Trophoblast cell (in vitro differentiated cells and primary cell): ENCODE data around the gene ELFN1.

Experiments
- DNase-seq, 2 donors: peaks; one replicate each; pipeline ENCODE4 v3.0.0-alpha.2; 2016
- H2AFZ ChIP-seq: 2 replicates; pipeline ENCODE4 v1.6.1; 2013; ENCODE audit warnings: low read length, moderate library complexity, mild to moderate bottlenecking; ENCODE audit not compliant: insufficient read depth, poor library complexity
- H2AK5ac ChIP-seq: 2 replicates; pipeline ENCODE4 v1.6.1; 2013; ENCODE audit warnings: mild to moderate bottlenecking, low read length
- H2BK120ac ChIP-seq: 2 replicates; pipeline ENCODE4 v1.6.1; 2013; ENCODE audit warnings: low read length, mild to moderate bottlenecking, moderate library complexity; ENCODE audit not compliant: insufficient read depth, poor library complexity
- H2BK12ac ChIP-seq: 2 replicates; pipeline ENCODE4 v1.6.1; 2013; ENCODE audit warnings: mild to moderate bottlenecking, low read length, moderate library complexity
- H2BK5ac ChIP-seq: 2 replicates; pipeline ENCODE4 v1.6.1; 2013; ENCODE audit warnings: low read length, low read depth, moderate library complexity, mild to moderate bottlenecking; ENCODE audit not compliant: poor library complexity
- H3K14ac ChIP-seq: 2 replicates; pipeline ENCODE4 v1.6.1; 2013; ENCODE audit warnings: mild to moderate bottlenecking, low read length
- H3K18ac ChIP-seq: 2 replicates; pipeline ENCODE4 v1.6.1; 2013; ENCODE audit warnings: mild to moderate bottlenecking, low read length
- H3K23ac ChIP-seq: 2 replicates; pipeline ENCODE4 v1.6.1; 2013; ENCODE audit warnings: low read length
- H3K27ac ChIP-seq: 2 replicates; pipeline ENCODE4 v1.5.1; 2013; ENCODE audit warnings: low read depth, mild to moderate bottlenecking, inconsistent platforms, low read length, moderate library complexity
- H3K27me3 ChIP-seq: 2 replicates; pipeline ENCODE4 v1.6.1; 2013; ENCODE audit warnings: inconsistent platforms, mild to moderate bottlenecking, low read length, moderate library complexity; ENCODE audit not compliant: insufficient read depth
- H3K36me3 ChIP-seq, 2 experiments: 1 replicate in 1 of 2; 2 replicates in 1 of 2; pipeline ENCODE4 v1.6.1; 2013; ENCODE audit warnings: low read length in 2 of 2, mild to moderate bottlenecking in 2 of 2, moderate library complexity in 1 of 2; ENCODE audit not compliant: insufficient read depth in 2 of 2, control insufficient read depth in 1 of 2
- H3K4ac ChIP-seq: 2 replicates; pipeline ENCODE4 v1.6.1; 2013; ENCODE audit warnings: low read depth, mild to moderate bottlenecking, low read length, moderate library complexity
- H3K4me1 ChIP-seq, 2 experiments: 1 replicate in 1 of 2; 2 replicates in 1 of 2; pipeline ENCODE4 v1.6.1; 2013; ENCODE audit warnings: low read length in 2 of 2, mild to moderate bottlenecking in 2 of 2, moderate library complexity in 1 of 2; ENCODE audit not compliant: insufficient read depth in 2 of 2, control insufficient read depth in 1 of 2
- H3K4me2 ChIP-seq: 2 replicates; pipeline ENCODE4 v1.6.1; 2013; ENCODE audit warnings: inconsistent platforms, mild to moderate bottlenecking, low read length, moderate library complexity
- H3K4me3 ChIP-seq: 2 replicates; pipeline ENCODE4 v1.5.1; 2013; ENCODE audit warnings: mild to moderate bottlenecking, low read depth, low read length, inconsistent platforms
- H3K79me1 ChIP-seq: one replicate; pipeline ENCODE4 v1.6.1; 2013; ENCODE audit warnings: low read length
- H3K79me2 ChIP-seq: 2 replicates; pipeline ENCODE4 v1.6.1; 2013; ENCODE audit warnings: low read length, mild to moderate bottlenecking; ENCODE audit not compliant: control insufficient read depth, insufficient read depth, poor library complexity
- H3K9ac ChIP-seq: 2 replicates; pipeline ENCODE4 v1.6.1; 2013; ENCODE audit warnings: mild to moderate bottlenecking, low read length
- H3K9me3 ChIP-seq: 2 replicates; pipeline ENCODE4 v1.6.1; 2013; ENCODE audit warnings: low read depth, mild to moderate bottlenecking, control low read depth, inconsistent platforms, low read length; ENCODE audit not compliant: insufficient read depth
- H4K12ac ChIP-seq: 2 replicates; pipeline ENCODE4 v1.6.1; 2013; ENCODE audit warnings: low read depth, mild to moderate bottlenecking, low read length, moderate library complexity
- H4K8ac ChIP-seq: 2 replicates; pipeline ENCODE4 v1.6.1; 2013; ENCODE audit warnings: low read depth, mild to moderate bottlenecking, low read length, moderate library complexity
- H4K91ac ChIP-seq: one replicate; pipeline ENCODE4 v1.6.1; 2013; ENCODE audit warnings: low read depth, mild to moderate bottlenecking, low read length, moderate library complexity
- WGBS: extraction: QIAGEN DNeasy Blood & Tissue Kit; methylation state at CpG from one replicate; pipeline ENCODE4 v1.1.7; 2013; ENCODE audit warnings: missing lambda C conversion rate; ENCODE audit not compliant: insufficient read length, insufficient coverage; ENCODE audit errors: extremely low coverage; 5-methylcytosine and 5-hydroxymethylcytosine counted together

Gene ELFN1

GRCh38 chr7:1662101-1662500 lies 8.0 kb upstream of the ELFN1 start:
- Histone ChIP-seq H4K12ac (no peak overlapping the region), H3K27ac (no peak overlapping the region), H3K9ac (no peak overlapping the region), H3K4me3 (no peak overlapping the region), H3K9me3 (peaks cover 5% of the 10 kb centered on the region), H3K23ac (no peak overlapping the region), H4K8ac (no peak overlapping the region), H2BK120ac (no peak overlapping the region), H2BK12ac (no peak overlapping the region), H3K79me2 (no peaks in the 10 kb centered on the region), H3K36me3 (no peaks in the 10 kb centered on the region), H2AFZ (no peak overlapping the region), H3K4ac (no peak overlapping the region), H3K4me2 (no peak overlapping the region), H2AK5ac (no peak overlapping the region), H3K27me3 (peaks cover 40% of the 10 kb centered on the region), H4K91ac (no peak overlapping the region), H3K79me1 (no peaks in the 10 kb centered on the region), H3K18ac (no peak overlapping the region), H3K4me1 (peaks cover 0 to 3% of the 10 kb centered on the region in 2 experiments), H3K14ac (no peak overlapping the region), H2BK5ac (no peak overlapping the region)
- WGBS, result no CpG with 5 or more reads among the region's 3 CpGs
- DNase-seq, result no peak

GRCh38 chr7:1662767-1663166 lies 7.3 kb upstream of the ELFN1 start:
- no peak overlapping the region for H3K4me2 ChIP-seq
- H3K27ac ChIP-seq, result no peak overlapping the region
- no peaks in the 10 kb centered on the region for H3K36me3 ChIP-seq
- DNase-seq, result no peak
- H3K23ac ChIP-seq, result no peak overlapping the region
- H4K91ac ChIP-seq, result no peak overlapping the region
- H2BK120ac ChIP-seq, result no peak overlapping the region
- H2AK5ac ChIP-seq, result no peak overlapping the region
- no peak overlapping the region for H3K14ac ChIP-seq
- no peak overlapping the region for H4K12ac ChIP-seq
- H3K9ac ChIP-seq, result no peak overlapping the region
- H2AFZ ChIP-seq, result no peak overlapping the region
- H3K18ac ChIP-seq, result no peak overlapping the region
- no peaks in the 10 kb centered on the region for H3K79me2 ChIP-seq
- no peak overlapping the region for H4K8ac ChIP-seq
- WGBS, result no CpG with 5 or more reads among the region's 13 CpGs
- peaks cover 46% of the 10 kb centered on the region for H3K27me3 ChIP-seq
- no peak overlapping the region for H2BK5ac ChIP-seq
- peaks cover 5% of the 10 kb centered on the region for H3K9me3 ChIP-seq
- no peak overlapping the region for H3K4ac ChIP-seq
- H3K4me3 ChIP-seq, result no peak overlapping the region
- H3K4me1 ChIP-seq, result peaks cover 0 to 4% of the 10 kb centered on the region in 2 experiments
- H2BK12ac ChIP-seq, result no peak overlapping the region
- no peaks in the 10 kb centered on the region for H3K79me1 ChIP-seq

- Histone ChIP-seq H4K8ac (no peak overlapping the region), H3K4ac (no peak overlapping the region), H3K4me3 (no peak overlapping the region), H4K91ac (no peak overlapping the region), H3K4me2 (no peak overlapping the region), H3K27ac (no peak overlapping the region), H2BK120ac (no peak overlapping the region), H4K12ac (no peak overlapping the region), H3K9me3 (peaks cover 5% of the 10 kb centered on the region), H3K36me3 (no peaks in the 10 kb centered on the region), H2AK5ac (no peak overlapping the region), H3K4me1 (peaks cover 0 to 4% of the 10 kb centered on the region in 2 experiments), H2AFZ (no peak overlapping the region), H3K79me2 (no peaks in the 10 kb centered on the region), H3K23ac (no peak overlapping the region), H2BK12ac (no peak overlapping the region), H3K14ac (no peak overlapping the region), H3K79me1 (no peaks in the 10 kb centered on the region), H3K18ac (no peak overlapping the region), H3K9ac (no peak overlapping the region), H2BK5ac (no peak overlapping the region), H3K27me3 (peaks cover 50% of the 10 kb centered on the region)
- no peak for DNase-seq
- no CpG with 5 or more reads among the region's 11 CpGs for WGBS
Observed at GRCh38 chr7:1663223-1663622, 6.9 kb upstream of the ELFN1 start.

- Histone ChIP-seq H3K23ac (no peak overlapping the region), H3K4me3 (no peak overlapping the region), H4K8ac (no peak overlapping the region), H3K27me3 (peaks cover 59% of the 10 kb centered on the region), H3K27ac (no peak overlapping the region), H3K9ac (no peak overlapping the region), H3K36me3 (no peaks in the 10 kb centered on the region), H2BK12ac (no peak overlapping the region), H3K4me2 (peak overlapping the region; percentile 79), H4K91ac (no peak overlapping the region), H3K18ac (no peak overlapping the region), H3K4me1 (peaks cover 0 to 4% of the 10 kb centered on the region in 2 experiments), H3K79me2 (no peaks in the 10 kb centered on the region), H2BK5ac (no peak overlapping the region), H3K14ac (no peak overlapping the region), H3K9me3 (peaks cover 5% of the 10 kb centered on the region), H3K4ac (no peak overlapping the region), H2AK5ac (no peak overlapping the region), H4K12ac (no peak overlapping the region), H2BK120ac (no peak overlapping the region), H3K79me1 (no peaks in the 10 kb centered on the region), H2AFZ (no peak overlapping the region)
- no CpG with 5 or more reads among the region's 56 CpGs for WGBS
- no peak for DNase-seq
Observed at GRCh38 chr7:1663857-1664651, 6.0 kb upstream of the ELFN1 start.
